Measurements from ENCODE around the gene TEX30.

- TF ChIP-seq POLR2A (IDR thresholded peaks at IDR 0.05) (no peak), CTCF (IDR thresholded peaks at IDR 0.05) (no peak)
Measured at GRCh38 chr13:102726430-102726829, 47.2 kb downstream of the TEX30 start.
